ENCODE measurements around the gene UTP11.
A peak's percentile ranks its signal among the peaks of the same experiment; 100 is the strongest.

The UTP11 gene

DNA sequence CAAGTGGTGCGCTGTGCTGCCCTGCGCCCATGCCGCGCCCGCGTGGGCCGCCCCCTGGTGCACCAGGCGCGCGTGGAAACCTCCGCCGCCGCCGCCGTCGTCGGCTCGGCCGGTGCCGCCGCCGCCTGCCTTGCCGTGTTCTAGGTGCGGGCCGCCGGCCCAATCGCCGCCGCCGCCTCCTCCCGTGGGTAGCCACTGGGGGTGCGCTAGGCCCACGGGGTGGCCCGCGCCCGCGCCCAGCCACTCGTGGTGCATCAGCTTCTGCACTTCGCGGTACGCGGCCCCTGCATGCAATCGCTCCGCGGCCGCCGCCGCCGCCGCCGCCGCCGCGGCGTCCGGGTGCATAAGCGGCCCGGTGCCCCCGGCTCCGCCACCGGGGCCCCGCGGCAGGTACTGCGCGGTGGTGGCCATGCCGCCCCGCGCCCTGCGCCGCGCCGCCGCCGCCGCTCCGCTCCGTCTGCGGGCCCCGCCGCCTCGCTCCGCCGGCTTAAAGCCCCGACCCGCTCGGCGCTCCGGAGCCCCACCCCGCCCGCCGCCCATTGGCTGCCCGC lies 33.9 kb downstream of the UTP11 start, which contains the start of gene POU3F1:
Gene POU3F1 (minus strand): TSS at position 461 of the 551 bp plus-strand sequence. CDS start 50 bp downstream, at position 411.
- no peak for DNase-seq (ENCODE audit: low read depth)

DNA sequence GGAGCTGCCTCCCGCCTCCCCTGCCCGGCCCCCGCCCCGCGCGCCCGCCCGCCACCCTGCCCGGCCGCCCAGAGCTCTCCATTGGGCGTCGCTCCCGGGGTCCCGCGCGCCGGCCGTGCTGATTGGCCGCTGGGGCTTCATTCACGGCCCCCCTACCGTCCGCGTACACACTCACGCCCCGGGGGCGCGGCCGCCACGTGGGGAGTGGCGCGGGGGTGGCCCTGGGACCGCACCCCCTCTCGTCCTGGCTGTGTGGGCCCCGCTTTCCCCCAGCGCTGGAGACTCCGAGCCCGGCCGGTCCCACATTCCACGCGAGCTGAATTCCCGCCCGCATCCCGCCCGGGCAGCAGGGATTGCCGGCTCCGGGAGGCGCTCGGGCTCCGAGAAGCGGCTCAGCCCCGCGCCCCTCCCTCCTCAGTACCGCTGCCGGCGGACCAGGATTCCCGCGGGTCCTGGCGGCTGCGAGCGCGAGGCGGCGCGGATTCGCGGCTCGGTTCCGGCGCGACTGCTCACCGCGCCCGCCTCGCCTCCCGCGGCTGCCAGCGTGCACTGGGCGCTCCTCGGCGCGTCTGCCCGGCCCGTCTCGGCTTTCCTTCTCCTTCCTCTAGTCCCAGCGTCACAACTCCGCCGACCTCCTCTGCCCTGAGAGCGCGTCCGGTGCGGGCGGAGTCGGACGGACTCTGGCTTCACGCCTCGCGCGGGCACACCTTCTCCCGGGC lies 34.5 kb downstream of the UTP11 start:
- peak; percentile 61 for DNase-seq (ENCODE audit: low read depth)

DNA sequence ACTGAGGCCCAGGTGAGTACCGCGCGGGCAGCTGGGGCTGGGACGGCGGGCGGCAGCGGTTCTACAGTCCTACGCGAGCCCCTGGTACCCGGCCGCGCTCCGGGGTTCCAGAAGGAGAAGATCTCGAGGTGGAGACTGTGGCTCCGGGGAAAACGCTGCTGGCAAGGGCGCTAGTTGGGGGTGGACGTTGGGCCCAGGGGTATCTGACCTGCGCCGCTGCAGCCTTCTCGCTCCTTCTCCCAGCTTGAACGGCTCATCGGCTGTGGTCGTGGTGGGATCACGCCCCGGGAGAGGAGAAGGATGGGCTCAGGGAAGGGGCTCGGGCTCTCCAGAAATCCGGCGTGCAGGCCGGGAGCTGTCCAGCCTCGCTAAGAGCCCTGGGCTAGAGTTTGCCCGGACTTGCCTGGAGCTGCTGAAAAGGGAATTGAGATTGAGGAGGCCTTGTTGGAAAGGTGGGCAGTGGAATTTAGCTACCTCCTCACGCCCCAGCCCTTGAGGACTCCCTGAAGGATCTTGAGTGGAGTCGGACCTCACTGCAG lies 35.1 kb downstream of the UTP11 start:
- DNase-seq (ENCODE audit: low read depth): no peak

GRCh38 chr1:38050397-38051078 lies 38.0 kb downstream of the UTP11 start:
- DNase-seq (ENCODE audit: low read depth): no peak

GRCh38 chr1:38051079-38051543 lies 38.6 kb downstream of the UTP11 start:
- DNase-seq (ENCODE audit: low read depth): no peak

DNA sequence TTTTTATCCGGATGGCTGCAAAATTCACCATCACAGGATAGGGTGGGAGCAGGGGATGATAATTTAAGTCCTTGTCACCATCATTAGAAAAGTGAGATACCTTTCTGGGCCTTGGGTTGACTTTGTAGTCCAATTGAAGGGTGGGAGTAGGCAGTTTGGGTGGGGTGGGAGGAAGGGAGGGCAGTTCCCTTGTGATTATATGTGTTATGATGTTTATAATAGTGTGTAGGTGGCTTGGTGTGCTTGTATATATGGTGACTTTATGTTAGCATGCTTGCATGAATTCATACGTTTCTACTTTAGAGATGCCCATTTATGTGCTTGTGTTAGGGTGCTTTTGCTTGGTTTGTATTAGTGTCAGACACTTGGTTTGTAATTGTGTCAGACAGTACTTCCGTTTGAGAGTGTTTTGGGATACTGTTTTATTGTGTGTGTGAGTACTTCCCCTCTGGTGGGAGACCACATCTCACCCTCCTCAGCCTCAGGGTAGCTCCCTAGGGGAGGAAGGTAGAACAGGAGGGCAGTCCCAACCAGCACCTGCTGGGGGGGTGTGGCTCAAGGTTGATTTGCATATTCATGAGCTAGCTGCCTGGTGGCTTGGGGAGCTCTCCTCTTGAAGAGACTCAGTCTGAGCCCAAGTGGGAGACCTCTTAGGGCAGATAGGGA lies 40.3 kb downstream of the UTP11 start:
- no peak for DNase-seq (ENCODE audit: low read depth)

DNA sequence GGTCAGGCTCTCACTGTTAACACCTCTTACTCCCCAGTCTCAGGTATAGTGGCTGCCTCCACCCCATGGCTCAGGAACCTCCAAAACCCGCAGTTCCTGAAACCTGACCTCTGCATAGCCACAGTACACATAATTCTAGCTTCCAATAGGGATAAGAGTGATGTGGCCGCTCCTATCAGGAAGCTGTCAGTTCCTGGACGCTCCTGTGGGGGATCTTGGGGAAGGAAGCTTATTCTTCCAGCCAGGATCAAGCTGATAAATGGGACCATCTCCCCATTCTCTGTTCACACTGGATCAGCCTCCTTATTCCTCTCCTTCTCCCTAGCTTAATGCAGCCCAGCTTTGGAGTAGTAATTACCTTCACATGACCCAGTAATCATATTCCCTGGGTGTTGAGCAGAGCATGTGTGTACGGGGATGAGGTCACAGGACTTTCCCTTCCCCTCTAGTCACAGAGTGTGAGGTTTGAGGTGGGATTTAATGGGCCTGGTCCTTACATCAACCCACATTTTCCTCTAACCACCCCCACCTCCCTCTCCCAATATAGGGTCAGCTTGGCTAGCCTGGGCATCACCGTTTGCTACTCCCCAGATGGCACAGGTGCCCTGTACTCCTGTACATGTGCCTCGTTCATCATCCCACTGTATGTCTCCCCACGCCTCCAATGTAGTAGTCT lies 41.0 kb downstream of the UTP11 start:
- DNase-seq (ENCODE audit: low read depth): no peak

- DNase-seq (ENCODE audit: low read depth): no peak
Observed at GRCh38 chr1:38055398-38055797, 42.9 kb downstream of the UTP11 start.

GRCh38 chr1:38055965-38056364 lies 43.4 kb downstream of the UTP11 start:
- no peak for DNase-seq (ENCODE audit: low read depth)

DNA sequence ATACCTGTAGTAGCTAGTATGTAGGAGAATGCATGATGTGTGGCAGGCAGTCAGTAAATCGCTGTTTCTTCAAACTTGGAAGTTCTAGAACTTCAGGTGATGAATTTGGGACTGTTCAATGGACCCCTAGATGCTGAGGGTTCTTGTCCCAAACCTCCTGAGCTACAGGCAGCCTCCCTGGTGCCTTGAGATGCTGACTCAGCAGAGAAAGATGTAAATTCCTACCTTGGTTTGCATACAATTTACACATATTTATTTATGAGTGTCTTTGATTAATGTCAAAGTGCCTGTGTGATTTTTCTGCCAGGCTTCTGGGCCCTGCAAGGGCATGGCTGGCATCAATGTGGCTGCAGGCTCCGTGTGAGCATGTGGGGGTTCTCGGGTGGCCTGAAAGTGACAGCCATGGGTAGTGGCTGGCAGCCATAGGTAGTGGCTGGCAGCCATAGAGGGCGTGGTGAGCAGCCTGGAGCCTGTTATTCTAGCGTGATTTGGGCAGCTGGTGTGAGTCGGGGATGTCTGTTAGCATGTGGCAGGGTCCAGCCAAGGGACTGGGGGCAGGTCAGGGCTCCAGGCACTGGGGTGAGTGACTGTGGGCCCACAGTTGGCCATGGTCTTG lies 47.2 kb downstream of the UTP11 start:
- no peak for DNase-seq (ENCODE audit: low read depth)

GRCh38 chr1:38060498-38060897 lies 48.0 kb downstream of the UTP11 start:
- no peak for DNase-seq (ENCODE audit: low read depth)

- no peak for DNase-seq (ENCODE audit: low read depth)
Observed at GRCh38 chr1:38061290-38061689, 48.8 kb downstream of the UTP11 start.

DNA sequence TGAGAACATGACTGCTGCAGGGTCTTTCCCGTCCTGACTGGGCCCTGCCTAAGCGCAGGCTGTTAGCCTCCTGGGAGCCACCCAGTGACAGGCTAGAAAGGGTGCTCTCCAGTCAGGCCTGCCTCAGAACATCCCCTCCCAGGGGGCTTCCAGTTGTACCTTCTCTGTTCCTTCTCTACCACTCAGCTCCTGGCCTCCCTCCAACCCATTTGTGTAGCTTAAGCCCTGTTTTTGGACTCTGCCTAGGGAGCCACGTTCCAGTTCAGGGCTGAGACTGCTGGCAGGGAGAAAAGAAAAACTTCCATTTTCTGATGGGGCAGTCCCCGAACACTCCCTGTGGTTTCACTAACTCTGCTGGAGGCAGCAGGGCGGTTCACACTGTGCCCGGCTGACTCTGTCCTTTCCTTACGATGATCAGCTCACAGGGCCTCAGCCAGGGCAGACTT lies 49.4 kb downstream of the UTP11 start:
- no peak for DNase-seq (ENCODE audit: low read depth)

DNA sequence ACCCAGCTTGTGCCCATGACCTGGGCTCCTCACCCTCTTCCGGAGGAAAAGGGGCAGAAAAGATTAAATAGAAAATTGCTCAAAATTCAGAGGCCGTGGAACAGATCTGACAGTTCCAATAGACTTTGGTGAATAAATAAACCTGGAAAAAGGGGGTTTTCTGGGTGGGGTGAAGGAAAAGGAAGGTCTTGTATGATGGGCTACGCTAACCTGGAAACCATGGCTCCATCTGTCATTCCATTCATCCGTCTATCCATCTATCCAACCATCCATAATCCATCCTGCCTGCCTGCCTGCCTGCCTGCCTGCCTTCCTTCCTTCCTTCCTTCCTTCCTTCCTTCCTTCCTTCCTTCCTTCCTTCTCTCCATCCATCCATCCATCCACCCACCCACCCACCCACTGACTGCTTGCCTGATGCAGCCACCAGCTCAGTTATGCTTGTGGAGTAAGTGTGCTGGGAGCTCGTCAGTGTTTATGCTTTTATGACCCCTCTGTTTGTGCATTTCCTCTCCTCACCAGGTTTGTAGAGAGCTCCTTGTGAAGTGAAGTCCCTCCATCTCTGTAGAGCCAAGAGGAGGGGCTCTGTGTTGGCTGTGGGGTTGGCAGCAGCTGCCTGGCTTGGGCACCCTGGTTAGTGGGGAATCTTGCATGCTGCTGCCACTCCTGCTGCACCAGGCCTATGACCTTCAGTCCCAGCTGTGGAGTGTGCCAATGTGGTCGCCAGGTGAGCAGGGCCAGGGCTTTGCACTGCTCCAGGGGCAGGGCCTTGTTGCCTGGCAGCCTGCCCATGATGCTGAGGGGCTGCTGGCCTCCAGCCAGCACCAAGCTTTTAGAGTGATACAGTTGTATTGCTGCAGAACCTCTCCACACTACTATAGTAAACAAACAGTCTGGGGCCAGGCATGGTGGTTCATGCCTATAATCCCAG lies 50.1 kb downstream of the UTP11 start:
- no peak for DNase-seq (ENCODE audit: low read depth)

GRCh38 chr1:38063616-38064015 lies 51.1 kb downstream of the UTP11 start:
- DNase-seq (ENCODE audit: low read depth): no peak

DNA sequence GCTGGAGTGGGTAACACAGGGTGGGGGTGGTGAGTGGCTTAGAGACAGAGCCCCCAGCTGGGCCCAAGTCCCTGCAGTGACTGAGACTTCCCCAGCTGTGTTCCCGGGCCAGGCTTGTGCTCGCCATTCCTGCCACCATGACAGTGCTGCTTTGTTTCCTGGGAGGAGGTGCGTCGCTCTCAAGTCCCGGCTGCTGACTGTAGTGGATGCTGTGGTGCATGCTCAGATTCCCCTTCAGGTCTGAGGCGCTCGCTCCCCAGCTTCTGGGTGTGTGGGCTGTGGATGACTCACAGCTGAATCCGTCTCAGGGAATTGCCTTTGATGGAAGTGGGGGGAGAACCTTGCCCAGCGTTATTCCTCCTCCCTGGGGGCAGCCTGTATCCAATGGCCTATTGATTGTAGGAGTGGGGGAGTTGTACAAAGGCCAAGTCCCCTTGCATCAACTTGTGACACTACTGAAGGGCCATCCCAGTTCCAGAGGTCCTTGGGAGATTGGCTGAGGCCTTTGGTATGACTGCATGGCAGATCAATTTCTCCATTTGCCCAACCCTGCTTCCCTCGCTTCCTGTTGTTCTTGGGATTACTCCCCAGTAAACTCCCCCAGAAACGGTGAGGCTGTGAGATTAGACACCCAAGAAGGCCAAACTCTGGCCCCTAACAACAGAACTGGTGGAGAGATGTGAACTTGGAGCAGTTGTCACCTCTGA lies 51.8 kb downstream of the UTP11 start:
- DNase-seq (ENCODE audit: low read depth): no peak

- DNase-seq (ENCODE audit: low read depth): no peak
Observed at GRCh38 chr1:38068220-38068979, 55.9 kb downstream of the UTP11 start.

DNA sequence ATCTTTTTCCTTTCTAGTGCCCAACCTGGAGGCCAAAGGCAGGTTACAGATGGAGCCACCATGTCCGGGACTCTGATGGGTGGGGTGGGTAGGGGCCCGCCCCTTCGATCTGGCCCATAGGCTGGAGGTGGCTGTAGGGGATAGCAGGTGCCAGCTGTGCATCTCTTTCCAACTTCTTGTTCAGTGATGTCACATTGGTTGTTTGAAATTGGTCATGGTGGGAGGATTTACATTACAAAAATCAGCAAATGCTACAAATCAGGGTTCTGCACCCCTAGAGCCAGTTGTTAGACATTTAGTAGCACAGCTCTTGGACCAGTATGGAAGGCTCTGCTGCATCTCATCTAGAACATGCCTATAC lies 56.4 kb downstream of the UTP11 start:
- DNase-seq (ENCODE audit: low read depth): no peak

Data from T follicular helper cell (primary cell).